AG04449 (cell line): ENCODE measurements around the gene SLC7A1.

Experiments used
- CTCF ChIA-PET: fragments of 350-600 bp; formaldehyde crosslinking; extraction: SDS; loops from one replicate; lab custom pipeline; 2021; ENCODE audit warnings: antibody characterized with exemption; lab: Yijun Ruan, JAX
- POLR2A ChIA-PET: fragments of 400-600, 350-600 bp; formaldehyde crosslinking; extraction: SDS; loops from one replicate; lab custom pipeline; 2020; ENCODE audit warnings: antibody characterized with exemption, inconsistent platforms; lab: Yijun Ruan, JAX
- DNase-seq: peaks from one replicate; pipeline ENCODE4 v3.0.0-alpha.2; 2010; ENCODE audit warnings: low read depth, low spot score
- H3K4me3 ChIP-seq: 2 replicates; pipeline ENCODE4 v1.5.1; 2011; ENCODE audit warnings: low read depth, mild to moderate bottlenecking, control low read depth, low read length
- CTCF ChIP-seq: IDR thresholded peaks from one replicate; pipeline ENCODE4 v1.5.1; 2011; ENCODE audit warnings: mild to moderate bottlenecking, moderate library complexity, low read length, control low read depth, inconsistent platforms; ENCODE audit not compliant: insufficient read depth; ENCODE audit errors: missing control alignments

Gene SLC7A1

GRCh38 chr13:29476046-29476445 lies 119.4 kb downstream of the SLC7A1 start:
- TF ChIP-seq CTCF, result no peak
- ChIA-PET POLR2A (no interaction called here), CTCF (interaction anchor here (1.1 to 5.6 kb wide), 4 partner anchors 8 to 232 kb away, joined by 4 to 58 read pairs (median 6); no protein-coding TSS in a partner anchor)
- H3K4me3 ChIP-seq, result no peak overlapping the region
- no peak for DNase-seq

GRCh38 chr13:29474991-29475390 lies 120.5 kb downstream of the SLC7A1 start:
- no peak for TF ChIP-seq CTCF
- no peak for DNase-seq
- POLR2A ChIA-PET, result no interaction called here
- CTCF ChIA-PET, result interaction anchor here (0.9 to 5.6 kb wide), 6 partner anchors 11 to 449 kb away, joined by 3 to 58 read pairs (median 4); no protein-coding TSS in a partner anchor
- no peak overlapping the region for H3K4me3 ChIP-seq

- DNase-seq, result no peak
- no peak for TF ChIP-seq CTCF
- ChIA-PET POLR2A (no interaction called here), CTCF (interaction anchor here (0.6 to 5.6 kb wide), 15 partner anchors 10 to 235 kb away, joined by 3 to 58 read pairs (median 7); no protein-coding TSS in a partner anchor)
- no peak overlapping the region for H3K4me3 ChIP-seq
Measured at GRCh38 chr13:29473166-29473565, 122.3 kb downstream of the SLC7A1 start.

- peak; percentile 99 for TF ChIP-seq CTCF
- POLR2A ChIA-PET, result no interaction called here
- no peak for DNase-seq
- H3K4me3 ChIP-seq, result no peak overlapping the region
- CTCF ChIA-PET, result interaction anchor here (0.6 to 5.6 kb wide), 24 partner anchors 8 to 236 kb away, joined by 3 to 58 read pairs (median 6); no protein-coding TSS in a partner anchor
Measured at GRCh38 chr13:29472332-29472961, 123.0 kb downstream of the SLC7A1 start.

GRCh38 chr13:29471551-29471950 lies 123.9 kb downstream of the SLC7A1 start:
- no peak for TF ChIP-seq CTCF
- DNase-seq, result no peak
- H3K4me3 ChIP-seq, result no peak overlapping the region
- CTCF ChIA-PET, result interaction anchor here (0.7 to 5.6 kb wide), 21 partner anchors 9 to 237 kb away, joined by 3 to 58 read pairs (median 5); no protein-coding TSS in a partner anchor
- POLR2A ChIA-PET, result no interaction called here

- ChIA-PET CTCF (interaction anchor here (1.2 kb wide), 1 partner anchor 43 kb away, joined by 3 read pairs; no protein-coding TSS in a partner anchor), POLR2A (no interaction called here)
- no peak for TF ChIP-seq CTCF
- no peak for DNase-seq
- no peak overlapping the region for H3K4me3 ChIP-seq
Measured at GRCh38 chr13:29465741-29466293, 129.7 kb downstream of the SLC7A1 start.
